Right lobe of liver (tissue), 4 donors: ENCODE measurements around the gene PHTF2.

Experiments used
- POLR2A ChIP-seq: fragments of 450-650 bp; IDR thresholded peaks from one replicate; pipeline ENCODE4 v1.6.1; 2017; ENCODE audit warnings: antibody characterized with exemption, mild to moderate bottlenecking
- TF ChIP-seq, protein P1 (sequence below), 4 donors: fragments of 200-600 bp in 3 of 4; fragments of 450-650 bp in 1 of 4; IDR thresholded peaks; one replicate each; pipeline versions ENCODE4 v1.5.1 to v1.8.0; 2016 to 2022; ENCODE audit warnings: antibody characterized with exemption in 4 of 4, mild to moderate bottlenecking in 2 of 4
- donor health status: DM: no; HTN: no; CAD: no.
- donor health status: DM: no; HTN: no; CAD: no.
- donor health status: DM: no; HTN: yes; CAD: no.

DNA sequence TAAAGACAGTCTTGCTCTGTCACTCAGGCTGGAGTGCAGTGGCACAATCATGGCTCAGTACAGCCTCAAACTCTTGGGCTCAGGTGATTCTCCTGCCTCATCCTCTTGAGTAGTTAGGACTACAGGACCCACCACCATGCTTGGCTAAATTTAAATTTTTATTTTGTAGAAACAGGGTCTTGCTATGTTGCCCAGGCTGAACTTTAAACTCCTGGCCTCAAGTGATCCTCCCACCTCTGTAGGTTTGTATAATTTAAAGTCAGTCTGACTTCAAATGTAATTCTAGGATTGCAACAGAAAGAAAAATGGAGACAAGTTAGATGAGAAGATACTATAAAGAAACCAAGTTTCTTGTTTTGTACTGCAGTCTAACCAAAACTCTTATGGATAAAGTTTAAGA, 11.8 kb upstream of the PHTF2 start:
- TF ChIP-seq, protein P1, sequence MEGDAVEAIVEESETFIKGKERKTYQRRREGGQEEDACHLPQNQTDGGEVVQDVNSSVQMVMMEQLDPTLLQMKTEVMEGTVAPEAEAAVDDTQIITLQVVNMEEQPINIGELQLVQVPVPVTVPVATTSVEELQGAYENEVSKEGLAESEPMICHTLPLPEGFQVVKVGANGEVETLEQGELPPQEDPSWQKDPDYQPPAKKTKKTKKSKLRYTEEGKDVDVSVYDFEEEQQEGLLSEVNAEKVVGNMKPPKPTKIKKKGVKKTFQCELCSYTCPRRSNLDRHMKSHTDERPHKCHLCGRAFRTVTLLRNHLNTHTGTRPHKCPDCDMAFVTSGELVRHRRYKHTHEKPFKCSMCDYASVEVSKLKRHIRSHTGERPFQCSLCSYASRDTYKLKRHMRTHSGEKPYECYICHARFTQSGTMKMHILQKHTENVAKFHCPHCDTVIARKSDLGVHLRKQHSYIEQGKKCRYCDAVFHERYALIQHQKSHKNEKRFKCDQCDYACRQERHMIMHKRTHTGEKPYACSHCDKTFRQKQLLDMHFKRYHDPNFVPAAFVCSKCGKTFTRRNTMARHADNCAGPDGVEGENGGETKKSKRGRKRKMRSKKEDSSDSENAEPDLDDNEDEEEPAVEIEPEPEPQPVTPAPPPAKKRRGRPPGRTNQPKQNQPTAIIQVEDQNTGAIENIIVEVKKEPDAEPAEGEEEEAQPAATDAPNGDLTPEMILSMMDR (IDR thresholded peaks at IDR 0.05) = no peak
- no peak for TF ChIP-seq POLR2A
